Fibroblast of skin of left biceps (primary cell): Measurements from ENCODE around the gene CTNNA3.
A peak's percentile ranks its signal among the peaks of the same experiment; 100 is the strongest.

Experiments
- DNase-seq, 2 experiments: peaks; one replicate each; pipeline ENCODE4 v3.0.0-alpha.2; 2013; ENCODE audit warnings: low read depth in 2 of 2

The CTNNA3 gene

DNA sequence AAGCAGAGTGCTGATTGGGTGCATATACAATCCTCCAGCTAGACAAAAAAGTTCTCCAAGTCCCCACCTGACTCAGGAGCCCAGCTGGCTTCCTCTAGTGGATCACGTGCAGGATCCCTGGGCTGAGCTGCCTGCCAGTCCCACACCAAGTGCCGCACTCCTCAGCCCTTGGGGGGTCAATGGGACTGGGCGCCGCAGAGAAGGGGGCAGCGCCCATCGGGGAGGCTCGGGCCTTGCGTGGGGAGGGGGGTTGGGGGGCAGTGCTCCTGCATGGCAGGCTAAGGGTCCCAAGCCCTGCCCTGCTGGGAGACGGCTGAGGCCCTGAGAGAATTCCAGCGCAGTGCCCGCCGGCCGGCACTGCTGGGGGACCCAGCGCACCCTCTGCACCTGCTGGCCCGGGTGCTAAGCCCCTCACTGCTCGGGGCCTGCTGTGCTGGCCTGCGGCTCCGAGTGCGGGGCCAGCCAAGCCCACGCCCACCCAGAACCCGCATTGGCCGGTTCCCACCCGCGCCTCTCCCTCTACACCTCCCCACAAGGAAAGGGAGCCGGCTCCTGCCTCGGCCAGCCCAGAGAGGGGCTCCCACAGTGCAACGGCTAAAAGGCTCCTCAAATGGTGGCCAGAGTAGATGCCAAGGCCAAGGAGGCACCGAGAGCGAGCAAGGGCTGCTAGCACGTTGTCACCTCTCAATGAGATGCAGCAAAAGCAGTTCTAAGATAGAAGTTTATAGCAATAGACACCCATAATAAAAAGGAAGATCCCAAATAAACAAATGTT lies 1044.5 kb downstream of the CTNNA3 start:
- no peak for DNase-seq

DNA sequence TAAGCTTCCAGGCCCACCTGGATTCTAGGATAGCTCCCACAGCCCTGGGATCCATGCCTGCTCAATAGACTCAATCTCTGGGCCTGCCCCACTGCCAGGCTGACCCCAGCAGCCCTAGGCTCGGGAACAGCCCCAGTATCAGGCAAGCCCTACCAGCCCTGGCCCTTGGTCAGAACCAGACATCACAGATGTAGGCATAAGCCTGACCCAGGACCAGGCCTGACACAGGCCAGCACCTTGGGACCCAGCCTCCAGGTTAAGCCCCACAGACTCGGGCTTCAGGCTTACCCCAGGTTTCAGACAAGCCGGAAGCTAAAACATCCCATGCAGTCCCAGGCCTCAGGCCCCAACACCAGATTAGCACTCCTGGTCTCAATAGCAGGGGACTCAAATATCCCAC lies 1046.4 kb downstream of the CTNNA3 start:
- DNase-seq: no peak

DNA sequence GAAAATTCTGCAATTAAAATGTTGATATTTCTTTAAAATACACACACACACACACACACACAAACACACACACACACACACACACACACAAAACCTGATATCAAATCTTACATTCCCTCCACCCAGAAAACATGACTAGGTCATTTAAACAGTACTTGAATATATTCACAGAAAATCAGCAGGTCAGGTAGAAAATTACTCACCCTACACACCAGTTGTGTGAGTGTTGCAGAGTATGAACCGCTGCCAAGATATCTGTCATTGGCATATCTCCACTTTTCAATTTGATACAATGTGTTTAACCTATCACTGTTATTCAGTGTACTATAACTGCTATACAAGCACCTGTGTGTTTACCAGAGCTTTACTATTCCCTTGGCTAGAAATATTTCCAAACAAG lies 1053.8 kb downstream of the CTNNA3 start:
- no peak for DNase-seq

DNA sequence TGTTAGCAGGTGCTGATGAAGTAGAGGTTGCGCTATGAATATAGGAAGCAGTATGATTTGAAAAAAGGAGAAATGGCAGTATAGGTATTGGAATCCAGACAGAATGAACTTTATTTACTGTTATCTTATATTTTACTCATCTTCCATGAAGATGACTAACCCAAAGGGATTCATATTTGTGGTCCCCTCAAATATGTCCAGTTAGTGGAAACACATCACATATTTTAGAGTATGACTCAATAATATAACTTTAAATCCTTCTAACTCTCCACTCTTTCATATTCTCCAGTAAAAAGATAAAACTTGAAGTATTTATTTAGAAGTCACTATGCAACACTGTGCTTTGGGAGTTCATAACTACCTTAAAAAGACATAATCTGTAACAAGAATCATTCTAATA lies 1056.6 kb downstream of the CTNNA3 start:
- peak; percentile 57 to 67 for DNase-seq

DNA sequence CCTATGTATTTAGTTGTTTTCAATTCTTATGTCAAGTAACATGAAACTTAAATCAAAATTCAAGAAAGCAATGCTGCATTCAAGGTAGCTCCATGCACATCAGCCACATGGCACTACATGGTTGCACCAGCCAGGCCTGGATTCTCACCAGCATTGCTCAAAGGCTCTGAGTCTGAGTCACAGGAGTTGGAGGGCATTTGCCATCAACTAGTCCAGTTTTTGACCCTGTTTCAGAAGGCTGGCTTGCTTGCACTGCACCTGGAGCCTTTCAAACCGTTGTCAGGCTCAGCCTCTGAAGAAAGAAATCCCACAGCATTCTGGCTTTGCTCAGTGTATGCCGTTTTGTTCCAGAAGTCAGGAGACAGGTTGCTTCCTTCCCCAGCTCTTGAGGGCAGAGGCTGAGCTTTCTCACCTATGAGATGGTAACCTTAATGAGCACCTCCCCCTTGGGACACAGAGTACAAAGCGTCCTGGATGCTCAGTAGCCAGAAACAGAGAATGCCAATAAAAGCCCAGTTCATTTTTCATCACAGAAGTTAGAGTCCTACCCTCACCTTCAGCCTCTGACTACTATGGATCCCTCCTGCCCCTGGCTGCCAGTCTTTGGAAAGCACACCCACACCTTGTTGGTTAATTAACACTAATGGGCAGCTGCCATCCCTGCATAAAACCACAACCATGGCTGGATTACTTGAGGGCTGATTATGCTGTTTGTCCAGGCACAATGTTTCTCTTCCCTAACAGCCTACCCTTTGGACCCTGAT lies 1058.5 kb downstream of the CTNNA3 start:
- no peak for DNase-seq

DNA sequence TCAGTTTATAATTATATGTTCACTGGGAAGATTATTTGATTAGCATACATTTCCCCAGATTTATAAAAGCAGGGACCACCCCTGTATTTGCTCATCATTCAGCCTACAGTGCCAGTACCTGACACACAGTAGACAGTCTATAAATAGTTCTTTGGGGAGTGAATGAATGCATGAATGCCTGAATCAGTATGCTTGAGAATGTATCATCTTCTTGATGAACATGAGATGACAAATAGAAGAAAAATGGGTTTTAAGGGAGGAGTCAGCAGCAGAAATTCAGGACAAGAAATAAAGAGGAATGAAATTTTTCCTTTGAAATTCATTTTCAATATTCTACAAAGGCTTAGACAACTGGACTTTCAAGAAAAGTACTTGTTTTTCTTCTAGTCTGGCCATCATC lies 1066.0 kb downstream of the CTNNA3 start:
- no peak for DNase-seq

DNA sequence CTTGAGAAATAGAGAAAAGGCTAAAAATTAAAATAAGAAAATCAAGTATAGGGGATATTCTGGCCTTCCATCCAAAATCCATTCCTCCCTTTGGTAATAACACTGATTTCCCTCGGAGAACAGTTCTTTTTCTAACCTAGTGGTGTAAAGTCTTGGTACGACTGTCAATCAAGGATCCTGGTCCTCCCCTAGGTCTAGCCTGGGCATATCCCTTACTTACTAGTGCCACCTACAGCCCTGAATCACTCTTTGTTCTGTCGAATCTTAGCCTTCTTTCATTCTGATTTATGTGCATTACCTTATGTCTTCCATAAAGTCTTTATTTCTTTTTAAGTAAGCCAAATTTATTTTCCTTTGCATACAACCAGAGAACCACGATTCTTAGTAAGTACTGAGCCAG lies 1068.8 kb downstream of the CTNNA3 start:
- DNase-seq: no peak

DNA sequence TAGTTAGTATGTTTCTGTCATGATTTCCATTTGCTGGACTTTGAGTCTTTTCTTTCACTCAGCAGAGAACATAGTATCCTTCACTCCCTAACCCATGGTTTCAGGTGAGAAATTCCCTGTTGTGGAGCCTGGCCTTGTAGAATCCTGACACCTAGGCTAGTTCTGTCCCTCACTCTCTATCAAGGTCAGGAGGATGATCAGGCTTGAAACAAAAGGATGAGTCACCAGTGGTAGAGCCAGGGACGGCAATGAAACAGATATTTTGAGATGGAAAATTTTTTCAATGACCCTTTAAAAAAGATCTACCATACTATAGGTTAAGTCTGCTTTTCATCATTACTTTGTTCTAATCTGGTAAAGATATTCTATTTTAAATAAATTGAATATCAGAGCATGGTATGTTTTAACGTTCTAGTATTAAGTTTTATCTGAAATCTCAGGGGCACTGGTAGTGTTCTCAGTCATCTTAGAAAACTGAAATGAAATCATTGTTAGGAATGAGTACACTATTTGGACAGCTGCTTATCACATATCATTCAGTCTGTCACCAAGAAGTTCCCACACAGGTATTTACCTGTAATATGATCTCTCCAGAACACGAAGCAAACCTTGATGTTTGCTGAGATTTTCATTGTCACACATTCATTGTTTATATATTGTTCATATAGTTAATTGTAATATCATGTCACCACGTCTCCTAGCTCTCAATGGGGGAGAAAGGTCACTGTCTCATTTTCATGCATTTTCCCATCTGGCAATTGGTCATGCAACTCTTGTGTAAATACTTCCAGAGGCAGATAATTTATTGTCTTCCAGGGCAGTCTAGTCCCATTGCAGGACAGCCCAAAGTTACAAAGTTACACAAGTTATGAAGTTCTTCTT lies 1070.0 kb downstream of the CTNNA3 start:
- DNase-seq: no peak

DNA sequence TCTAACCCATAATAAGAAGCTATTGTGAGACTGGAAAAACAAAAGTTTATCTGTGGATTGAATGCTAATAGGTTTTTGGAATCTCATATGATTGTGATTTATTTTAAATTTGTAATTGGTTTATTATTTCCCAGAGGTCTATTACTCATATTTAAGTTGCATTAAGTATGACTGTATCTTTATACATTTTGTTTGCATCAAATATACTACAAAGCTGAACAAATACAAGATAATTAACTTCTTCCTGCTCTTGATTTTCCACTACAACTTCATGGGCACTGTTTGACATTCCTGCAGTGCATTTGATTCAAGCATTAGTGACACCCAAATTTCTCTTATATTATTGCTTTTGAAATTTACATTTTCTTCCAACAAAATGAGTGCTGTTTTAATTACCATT lies 1073.9 kb downstream of the CTNNA3 start:
- no peak for DNase-seq

DNA sequence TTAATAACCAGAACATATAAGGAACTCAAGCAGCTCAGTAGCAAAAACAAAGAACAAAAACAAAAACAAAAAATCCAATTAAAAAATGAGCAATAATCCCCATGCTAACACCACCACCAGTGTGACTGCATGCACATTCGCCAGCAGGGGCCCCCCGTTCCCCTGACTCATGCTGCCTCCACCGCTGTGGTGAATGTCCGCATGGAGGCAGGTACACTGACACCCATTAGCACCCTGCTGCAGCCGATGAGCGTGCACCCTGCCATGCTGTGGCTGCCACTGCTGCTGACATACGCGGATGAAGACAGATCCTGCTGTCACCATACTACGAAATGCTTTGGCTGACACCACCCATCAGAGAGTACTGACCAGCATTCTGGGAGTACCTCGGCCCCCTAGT lies 1091.8 kb downstream of the CTNNA3 start:
- DNase-seq: no peak

DNA sequence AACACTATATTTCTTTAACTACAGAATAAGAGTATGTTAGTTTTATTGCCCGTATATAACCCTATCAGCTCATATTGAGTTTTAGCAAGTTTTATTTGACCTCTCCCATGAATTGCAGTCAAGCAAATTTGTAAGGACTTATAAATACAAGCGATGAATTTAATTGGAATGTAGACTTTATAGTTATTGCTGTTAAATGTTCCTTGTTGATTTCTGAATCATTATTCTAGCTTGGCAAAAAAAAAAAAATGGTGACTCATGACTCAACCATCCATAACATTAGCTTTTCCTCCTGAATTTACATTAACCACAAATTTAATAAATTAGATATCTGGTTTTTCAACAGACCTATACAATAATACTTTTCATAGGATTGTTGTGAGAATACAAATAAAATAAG lies 1104.1 kb downstream of the CTNNA3 start:
- peak; percentile 47 to 53 for DNase-seq

DNA sequence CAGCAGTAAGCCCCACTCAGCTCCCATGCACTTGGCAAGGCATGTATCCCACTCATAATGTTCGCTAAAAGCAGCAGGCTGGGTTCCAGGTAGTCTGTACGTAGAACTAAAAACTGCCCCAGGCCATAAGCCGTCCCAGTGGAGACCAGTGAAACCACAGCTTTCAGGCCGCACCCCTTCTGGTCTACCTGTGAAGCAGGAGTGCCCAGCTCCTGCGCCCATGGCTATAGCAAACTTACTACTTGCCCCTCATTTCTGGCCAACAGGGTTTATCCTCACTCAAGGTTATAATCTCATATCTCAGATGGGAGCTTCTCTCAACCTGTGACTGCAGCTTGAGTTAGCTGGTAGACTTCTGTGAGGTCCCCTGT lies 1108.3 kb downstream of the CTNNA3 start:
- no peak for DNase-seq

DNA sequence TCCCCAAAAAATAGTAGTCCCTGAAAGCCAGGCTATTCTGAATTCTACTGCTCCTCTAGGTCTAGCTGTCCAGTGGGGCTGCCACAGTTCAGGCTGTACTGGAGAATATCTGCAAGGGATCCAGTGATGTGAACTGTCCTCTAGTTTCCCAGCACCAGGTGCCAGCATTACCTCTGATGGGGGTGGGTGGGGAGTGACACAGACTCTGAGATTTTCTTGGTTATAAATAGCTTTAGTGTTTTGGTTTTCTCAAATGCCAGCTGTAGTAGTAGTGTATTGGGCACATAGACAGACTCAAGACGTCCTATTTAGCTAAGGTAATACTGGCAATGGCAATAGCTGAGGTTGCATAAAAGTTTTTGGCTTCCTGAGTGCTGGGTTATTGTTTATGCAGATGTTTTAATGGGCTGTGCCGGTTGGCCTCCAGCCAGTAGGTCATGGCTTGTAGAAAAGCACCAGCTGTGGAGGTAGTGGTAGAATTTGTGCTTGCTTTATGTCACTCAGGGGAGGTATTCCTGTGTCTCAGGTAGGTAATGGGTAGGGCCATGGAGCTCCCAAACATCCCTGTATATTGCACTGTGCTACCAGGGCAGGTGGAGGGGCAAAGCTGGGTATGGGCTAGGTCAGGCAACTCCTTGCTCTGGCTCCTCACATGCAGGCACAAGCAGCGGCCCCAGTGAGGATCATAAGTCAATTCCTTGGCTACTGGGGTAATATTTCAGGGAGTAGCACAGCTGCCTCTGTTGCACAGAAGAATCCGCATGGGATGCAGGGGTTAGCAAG lies 1108.9 kb downstream of the CTNNA3 start:
- no peak for DNase-seq

DNA sequence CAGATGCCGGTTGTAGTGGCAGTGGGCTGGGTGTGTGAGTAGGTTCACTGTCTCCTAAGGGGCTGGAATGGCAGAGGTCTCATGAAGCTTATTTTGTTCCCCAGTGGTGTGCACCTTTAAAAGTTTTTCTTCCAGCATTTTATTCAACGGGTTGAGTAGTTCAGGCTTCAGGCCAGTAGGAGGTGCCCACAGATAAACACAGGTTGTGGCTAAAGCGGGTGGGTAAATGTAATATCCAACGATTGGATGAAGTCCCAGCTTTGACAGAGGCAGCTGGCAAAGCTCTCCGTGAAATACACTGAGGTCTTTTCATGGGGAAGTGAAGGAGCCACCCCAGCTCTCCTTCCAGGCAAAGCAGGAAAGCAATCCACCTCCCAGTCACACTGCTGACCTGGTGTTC lies 1109.9 kb downstream of the CTNNA3 start:
- peak in 1 of 2 experiments; percentile 8 for DNase-seq

DNA sequence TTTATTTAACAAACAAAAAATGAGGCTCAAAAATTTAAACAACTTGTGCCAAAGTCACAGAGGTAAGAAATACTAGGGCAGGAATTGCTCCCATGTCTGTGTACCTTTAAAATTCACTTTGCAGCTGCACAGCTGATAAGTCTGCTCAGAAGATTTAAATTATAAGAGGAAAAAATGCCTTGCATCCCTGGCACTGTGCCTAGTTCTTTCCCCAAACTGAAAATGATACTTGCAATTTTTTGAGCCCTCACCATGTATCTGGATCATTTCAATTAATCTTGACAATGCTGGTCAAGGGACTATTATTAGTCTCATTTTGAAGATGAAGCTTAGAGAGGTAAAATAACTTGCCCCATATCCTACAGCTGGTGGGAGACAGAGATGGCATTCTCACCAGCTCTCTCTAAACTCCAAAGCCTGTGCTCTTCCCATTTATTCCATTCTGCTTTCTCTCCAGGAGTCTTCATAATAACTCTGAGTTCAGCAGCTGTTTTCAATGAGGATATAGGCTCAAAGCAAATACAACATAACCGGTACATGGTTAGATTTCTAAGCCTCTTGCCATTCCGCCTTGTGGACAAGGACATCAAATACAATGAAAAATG lies 1120.6 kb downstream of the CTNNA3 start:
- no peak for DNase-seq

DNA sequence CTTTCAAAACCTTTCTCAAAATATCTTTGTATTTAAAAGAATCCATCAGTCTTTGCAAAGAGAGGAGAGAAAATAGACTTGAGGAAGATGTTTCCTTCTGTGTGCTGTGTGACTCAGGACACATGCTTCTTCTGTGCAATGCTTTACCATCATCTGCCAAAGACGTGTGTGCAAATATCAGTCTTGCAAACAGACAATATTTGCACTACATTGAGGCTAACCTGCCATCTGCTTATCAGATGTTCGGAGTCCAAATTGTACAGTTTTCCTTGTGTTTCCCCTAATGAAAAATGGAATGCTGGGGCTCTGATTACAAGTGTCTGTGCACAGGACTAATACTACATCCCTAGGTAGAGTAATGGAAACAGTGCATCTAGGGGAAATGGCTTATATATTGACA lies 1123.3 kb downstream of the CTNNA3 start:
- no peak for DNase-seq

DNA sequence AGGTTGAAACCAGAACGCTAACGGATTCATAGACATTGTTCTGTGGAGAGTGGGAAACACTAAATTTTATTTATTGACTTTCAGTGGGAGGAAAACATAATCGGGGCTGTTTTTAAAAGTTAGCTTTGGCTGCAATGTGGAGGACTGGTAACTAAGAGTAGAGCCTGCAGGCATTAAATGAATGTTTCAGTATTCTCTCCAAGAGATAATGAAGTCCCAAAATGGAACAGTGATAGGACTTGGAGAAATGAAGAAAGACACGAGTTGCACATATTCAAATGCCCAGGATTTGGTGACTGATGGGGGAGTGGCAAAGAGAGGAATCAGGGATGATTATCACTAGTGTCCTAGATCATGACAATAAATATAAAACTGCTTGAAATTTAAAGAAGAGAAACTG lies 1130.0 kb downstream of the CTNNA3 start:
- no peak for DNase-seq

DNA sequence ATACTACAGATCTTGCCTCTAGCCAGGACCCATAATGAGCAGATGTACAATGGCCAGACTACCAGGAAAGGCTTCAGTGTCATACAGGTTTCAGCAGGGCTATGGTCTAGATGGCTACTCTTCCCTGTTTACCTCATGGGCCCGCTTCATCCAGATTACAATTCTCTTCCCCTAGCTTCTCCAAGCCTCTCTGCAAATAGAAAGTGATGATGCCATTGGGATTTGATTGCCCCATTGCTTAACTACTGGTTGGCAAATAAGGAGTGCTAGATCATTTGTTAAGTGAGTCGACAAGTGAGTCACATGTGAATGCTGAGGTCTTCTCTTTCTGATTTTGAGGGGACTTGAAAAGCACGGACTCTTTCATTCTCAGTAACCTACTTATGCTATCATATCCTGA lies 1131.7 kb downstream of the CTNNA3 start:
- DNase-seq: peak in 1 of 2 experiments; percentile 2

DNA sequence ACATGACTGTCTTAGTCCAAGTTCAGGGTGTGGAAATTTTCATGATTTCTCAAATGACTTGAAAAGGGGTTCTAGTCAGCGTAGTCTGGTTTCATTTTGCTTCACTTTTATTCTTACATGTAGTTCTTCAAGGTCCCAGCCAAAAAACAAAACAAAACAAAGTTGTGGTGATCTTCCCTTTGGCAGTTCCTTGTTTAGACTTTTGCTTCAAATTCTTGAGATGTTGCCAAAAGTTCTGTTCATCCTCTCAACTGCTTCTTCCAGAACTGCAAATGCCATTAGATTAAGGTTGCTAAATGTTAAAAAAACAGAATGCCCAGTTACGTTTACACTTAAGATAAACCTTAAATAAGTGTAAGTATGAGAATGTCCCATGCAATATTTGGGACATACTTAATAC lies 1140.9 kb downstream of the CTNNA3 start:
- DNase-seq: peak in 1 of 2 experiments; percentile 7

DNA sequence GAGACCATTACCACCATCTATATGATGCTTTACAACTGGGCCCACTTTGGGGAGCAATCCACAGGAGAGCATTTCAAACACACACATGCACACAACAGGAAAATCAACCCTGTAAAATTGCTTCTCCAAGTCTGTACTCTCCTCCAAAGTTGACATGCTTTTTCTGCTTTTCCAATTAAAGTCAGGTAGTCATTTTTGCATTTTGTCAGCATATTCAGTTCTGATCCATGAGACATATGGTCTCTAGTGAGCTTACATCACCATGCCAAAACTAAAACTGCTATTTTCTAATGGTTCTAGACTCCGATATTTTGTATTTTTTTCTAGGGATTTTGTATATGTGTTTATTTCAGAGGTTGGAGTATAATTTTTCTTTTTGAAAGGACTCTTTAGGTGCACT lies 1143.7 kb downstream of the CTNNA3 start:
- DNase-seq: no peak

DNA sequence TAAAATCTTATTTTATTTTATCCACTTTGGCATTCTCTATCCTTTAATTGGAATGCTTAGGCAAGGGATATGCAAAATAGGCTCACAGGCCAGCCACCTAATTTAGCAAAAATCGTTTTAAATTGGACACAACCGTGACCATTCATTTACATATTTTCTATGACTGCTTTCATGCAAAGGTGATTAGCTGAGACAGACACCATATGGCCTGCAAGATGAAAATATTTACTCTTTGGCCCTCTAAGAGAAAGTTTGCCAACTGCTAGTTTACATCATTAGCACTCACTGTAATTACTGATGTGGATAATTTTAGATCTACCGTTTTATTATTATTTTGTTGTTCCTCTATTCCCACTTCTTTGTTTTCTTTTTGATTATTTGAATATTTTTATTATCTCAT lies 1145.6 kb downstream of the CTNNA3 start:
- no peak for DNase-seq
